DMS79 (cell line): ENCODE results near the gene GRAMD1A.
"Not testable (repeated sequence)": the region's sequence is repeated elsewhere in the genome, so short reads cannot be mapped to it uniquely, and the experiment has no call there.

Source experiments
- DNase-seq: peaks from one replicate; lab custom pipeline; 2025; lab: John Stamatoyannopoulos, UW

Gene GRAMD1A

GRCh38 chr19:35038623-35039512 lies 38.7 kb downstream of the GRAMD1A start:
- no peak for DNase-seq

DNA sequence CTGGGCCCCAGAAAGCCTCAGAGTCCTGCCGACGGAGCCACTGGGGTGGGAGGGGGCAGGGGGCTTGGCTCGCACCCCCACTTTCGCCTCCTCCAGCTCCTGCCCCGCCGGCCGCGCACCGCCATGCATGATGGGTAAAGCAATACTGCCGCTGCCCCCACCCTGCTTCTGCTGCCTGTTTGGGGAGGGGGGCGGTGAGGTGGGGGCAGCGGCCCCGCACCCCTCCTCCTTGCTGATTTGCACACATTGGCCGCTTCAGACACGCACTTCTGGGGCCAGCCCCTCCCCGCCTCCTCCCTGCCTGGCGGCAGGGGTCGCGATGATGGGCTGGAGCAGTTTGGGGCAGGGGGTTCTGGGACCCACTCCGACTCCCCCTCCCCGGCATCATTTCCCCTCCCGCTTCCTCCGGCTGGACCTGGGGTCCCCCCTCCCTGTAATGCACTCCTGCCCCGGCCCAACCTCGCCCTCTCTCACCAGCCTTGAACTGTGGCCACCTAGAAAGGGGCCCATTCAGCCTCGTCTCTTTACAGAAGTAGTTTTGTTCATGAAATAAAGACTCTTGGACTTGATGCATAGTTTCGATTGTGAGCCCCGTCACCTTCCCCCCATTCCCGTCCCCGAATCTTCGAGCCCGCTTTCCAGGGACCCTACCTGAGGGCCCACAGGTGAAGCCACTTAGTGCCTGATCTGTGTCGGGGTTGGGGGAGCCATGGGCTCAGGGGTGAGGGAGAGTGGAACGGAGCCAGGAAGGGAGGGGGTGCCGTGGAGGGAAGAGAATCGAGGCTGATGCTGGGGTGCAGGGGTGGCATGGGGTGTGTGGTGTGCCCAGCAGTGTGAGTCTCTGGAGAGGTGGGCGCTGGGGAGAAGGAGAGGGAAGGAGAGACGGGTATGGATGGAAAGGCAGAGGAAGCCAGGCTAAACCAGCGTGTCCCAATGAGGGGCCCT lies 40.0 kb downstream of the GRAMD1A start:
- no peak for DNase-seq

GRCh38 chr19:35040826-35041547 lies 40.9 kb downstream of the GRAMD1A start:
- no peak for DNase-seq

DNA sequence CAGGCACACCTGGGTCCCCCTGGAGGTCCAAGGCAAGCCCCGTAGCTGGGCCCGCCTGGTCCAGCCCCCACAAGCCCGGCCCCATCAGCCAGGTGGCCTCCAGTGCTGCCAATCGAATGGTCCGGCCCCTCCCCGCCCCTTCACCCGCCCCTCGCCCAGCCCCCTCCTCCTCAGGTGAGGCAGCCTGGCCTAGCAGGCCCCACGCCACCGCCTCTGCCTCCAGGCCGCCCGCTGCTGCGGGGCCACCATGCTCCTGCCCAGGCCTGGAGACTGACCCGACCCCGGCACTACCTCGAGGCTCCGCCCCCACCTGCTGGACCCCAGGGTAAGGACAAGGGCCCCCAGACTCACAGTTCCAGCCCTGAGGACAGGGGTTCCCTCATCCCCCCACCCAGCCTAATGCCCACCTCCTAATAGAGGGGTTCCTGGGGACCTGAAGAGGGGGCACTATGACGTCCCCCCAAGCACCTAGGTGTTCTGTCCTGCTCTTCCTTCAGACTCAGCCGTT lies 41.5 kb downstream of the GRAMD1A start, which contains the start of gene HPN:
HPN (plus strand) TSS at position 174 of the 508 bp plus-strand sequence. CDS start 786 bp downstream, outside the sequence.
- DNase-seq, result no peak

GRCh38 chr19:35042056-35042730 lies 42.1 kb downstream of the GRAMD1A start:
- no peak for DNase-seq

DNA sequence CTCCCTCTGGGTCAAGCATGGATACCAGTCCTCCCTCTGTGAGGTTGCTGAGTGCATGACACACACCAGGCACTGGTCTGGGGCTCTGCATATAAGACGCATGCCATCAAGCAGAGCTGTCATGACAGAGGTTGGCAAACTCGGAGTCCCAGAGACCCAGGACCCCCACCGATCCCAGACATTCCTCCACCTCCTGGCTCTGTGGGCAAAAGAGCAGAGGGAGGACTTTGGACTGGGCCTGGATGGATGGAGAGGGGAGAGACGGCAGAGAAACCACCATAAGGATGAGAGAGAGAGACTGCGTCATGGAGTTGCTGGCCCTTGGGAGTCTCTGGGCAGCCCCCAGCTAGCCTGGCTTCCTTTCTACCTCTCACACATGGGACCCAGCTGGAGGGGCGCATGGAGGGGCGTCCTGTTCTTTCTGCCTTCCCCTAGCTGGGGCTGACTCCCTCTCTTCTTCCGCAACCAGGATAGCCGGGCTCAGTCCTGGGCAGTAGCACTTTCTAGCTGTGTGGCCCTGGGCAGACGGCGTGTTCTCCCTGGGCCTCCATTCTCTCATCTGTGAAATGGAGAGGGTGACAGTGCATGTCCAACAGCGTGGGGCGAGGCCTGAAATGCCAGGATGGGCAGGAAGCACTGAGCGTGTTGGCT lies 43.0 kb downstream of the GRAMD1A start:
- no peak for DNase-seq

DNA sequence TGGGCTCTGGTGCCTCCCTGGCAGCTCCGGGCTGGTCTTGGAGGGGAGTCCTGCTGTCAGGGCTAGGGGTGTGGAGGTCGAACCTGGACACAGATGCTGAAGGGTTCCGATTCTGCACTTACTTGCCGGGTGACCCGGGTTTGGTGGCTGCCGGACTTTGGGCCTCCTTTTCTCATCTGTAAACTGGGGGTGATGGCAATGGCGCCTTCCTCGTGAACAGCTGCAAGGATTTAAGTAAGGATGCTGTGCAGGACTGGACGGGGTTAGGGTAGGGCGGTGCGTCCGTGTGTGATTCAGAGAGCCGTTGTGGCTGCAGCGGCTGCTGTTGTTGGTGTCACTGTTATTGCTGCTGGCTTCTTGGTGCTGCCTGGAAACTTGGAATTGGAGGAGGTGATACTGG lies 43.8 kb downstream of the GRAMD1A start:
- DNase-seq, result no peak

GRCh38 chr19:35044317-35045117 lies 44.4 kb downstream of the GRAMD1A start:
- DNase-seq, result no peak

DNA sequence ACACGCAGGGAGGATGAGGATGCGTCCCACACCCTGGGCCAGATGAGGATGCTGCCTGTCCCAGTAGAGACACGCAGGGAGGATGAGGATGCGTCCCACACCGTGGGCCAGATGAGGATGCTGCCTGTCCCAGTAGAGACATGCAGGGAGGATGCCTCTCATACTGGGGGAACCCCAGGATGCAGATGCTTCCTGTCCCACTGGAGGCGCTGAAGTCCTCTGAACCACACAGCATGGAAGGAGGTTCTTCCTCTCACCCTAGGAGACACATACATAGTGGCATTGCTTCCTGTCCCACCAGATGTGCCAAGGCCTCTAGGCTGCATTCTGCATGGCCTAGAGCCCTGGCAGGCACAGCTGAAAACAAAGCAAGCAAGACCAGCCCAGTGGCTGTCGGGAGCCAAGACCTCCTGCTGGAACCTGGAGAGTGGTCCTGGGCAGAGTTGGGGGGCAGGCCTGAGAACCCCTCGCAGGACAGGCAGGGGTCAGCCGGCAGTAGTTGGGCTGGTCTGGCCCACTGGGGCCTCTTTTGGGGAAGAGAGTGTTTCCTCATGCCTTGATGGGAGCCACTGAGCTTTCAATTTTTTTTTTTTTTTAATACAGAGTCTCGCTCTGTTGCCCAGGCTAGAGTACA lies 45.7 kb downstream of the GRAMD1A start:
- DNase-seq, result no peak

- no peak for DNase-seq
Measured at GRCh38 chr19:35046461-35046860, 46.3 kb downstream of the GRAMD1A start.

- no peak for DNase-seq
Measured at GRCh38 chr19:35048911-35049411, 48.8 kb downstream of the GRAMD1A start.

DNA sequence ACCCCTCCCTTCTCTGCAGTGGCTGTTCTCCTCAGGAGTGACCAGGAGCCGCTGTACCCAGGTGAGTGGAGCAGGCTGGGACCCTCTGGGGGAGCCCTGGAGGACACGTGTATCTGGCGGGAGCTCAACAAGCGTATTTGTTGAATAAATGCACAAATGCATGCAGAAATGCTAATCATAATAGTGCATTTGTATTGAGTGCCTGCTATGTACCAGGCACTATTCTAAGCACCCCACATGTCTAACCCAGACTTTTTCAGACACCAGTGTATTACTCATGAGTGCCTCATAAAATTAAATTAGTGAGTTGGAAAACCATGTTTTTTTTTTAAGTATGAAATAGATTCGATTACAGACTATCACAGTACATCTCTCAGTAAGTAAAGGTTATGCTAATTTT lies 49.3 kb downstream of the GRAMD1A start:
- DNase-seq, result no peak

GRCh38 chr19:35050662-35051061 lies 50.5 kb downstream of the GRAMD1A start:
- not testable (repeated sequence) for DNase-seq

DNA sequence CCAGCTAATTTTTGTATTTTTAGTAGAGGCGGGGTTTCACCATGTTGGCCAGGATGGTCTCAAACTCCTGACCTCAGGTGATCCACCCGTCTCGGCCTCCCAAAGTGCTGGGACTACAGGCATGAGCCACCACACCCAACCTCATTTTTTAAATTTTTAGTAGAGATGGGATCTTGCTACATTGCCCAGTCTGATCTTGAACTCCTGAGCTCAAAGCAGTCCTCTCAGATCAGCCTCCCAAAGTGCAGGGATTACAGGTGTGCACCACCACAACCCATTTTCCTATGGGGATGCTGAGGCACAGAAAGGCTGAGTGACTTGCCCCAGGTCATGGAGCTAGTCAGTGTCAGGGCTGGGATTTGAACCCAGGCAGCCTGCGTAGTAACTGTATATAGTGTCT lies 51.1 kb downstream of the GRAMD1A start:
- not testable (repeated sequence) for DNase-seq

GRCh38 chr19:35051796-35052195 lies 51.7 kb downstream of the GRAMD1A start:
- DNase-seq, result no peak

DNA sequence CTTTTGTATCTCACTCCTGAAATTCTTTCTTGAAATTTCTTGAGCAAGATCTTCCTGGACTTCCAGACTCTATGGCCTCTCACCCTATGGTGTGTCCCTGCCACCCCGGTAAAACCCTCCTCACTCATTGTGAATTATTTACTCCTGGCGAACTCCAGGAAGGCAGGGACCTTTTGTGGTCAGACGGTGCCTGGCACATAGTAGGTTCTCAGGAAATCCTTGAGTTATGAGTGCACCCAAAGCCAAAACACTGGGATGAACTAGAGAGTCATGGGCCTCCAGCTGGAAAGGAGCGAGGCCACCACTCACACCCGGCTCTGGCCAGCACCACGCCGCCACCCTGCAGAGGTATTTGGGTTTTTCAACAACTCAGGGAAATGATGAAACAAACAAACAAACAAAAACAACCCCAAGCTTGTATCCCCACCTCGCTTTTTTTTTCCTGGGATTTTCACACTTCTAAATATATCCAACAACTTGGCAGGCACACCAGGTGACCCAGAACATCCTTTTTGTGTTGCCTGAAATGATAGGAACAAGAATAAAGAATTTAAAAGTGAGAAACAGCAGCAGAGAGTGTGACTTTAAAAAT lies 52.6 kb downstream of the GRAMD1A start:
- no peak for DNase-seq

DNA sequence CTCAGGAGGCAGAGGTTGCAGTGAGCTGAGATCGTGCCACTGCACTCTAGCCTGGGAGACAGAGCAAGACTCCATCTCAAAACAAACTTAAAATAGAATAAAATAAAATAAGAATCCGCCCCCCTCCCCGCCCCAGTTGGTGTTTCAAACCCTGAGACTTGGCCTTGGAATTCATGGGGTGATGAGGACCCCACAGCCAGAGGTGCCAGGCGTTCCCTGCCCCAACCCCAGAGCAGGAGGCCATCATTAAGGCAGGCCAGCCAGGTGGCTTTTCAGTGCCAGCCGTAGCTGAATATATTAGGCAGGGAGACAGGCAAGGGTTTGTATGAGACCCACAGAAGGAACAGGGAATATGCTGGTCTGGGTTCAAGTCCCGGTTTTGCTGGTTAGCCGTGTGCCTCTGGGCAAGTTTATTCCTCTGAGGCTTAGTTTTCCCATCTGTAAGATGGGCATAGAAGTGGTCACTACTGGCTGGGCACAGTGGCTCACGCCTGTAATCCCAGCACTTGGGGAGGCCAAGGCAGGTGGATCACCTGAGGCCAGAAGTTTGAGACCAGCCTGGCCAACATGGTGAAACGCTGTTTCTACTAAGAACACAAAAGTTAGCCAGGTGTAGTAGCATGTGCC lies 53.7 kb downstream of the GRAMD1A start:
- no peak for DNase-seq

- DNase-seq, result no peak
Measured at GRCh38 chr19:35054626-35055025, 54.5 kb downstream of the GRAMD1A start.
